ENCODE data around the gene DLG5.
"Not testable (repeated sequence)": the region's sequence is repeated elsewhere in the genome, so short reads cannot be mapped to it uniquely, and the experiment has no call there.

DNA sequence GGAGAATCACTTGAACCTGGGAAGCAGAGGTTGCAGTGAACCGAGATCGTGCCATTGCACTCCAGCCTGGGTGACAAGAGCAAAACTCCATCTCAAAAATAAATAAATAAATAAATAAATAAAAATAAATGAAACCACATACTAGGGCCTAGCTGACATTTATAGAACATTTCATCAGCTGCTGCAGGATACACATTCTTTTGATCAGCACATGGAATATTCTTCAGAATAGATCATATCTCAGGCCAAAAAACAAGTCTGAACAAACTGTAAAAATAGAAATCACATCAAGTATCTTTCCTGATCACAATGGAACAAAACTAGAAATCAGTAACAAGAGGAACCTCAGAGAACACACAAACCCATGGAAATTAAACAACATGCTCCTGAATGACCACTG, 168.1 kb downstream of the DLG5 start:
- TF ChIP-seq CTCF, POLR2A (IDR thresholded peaks at IDR 0.05): not testable (repeated sequence)

Measured in heart left ventricle (tissue), 13 donors.